SK-N-SH (cell line): ENCODE results near the gene COA6. TPM values are rescaled to one million over a fixed set of nuclear protein-coding genes. Genes with fewer than 3 reads are reported as not detected.

Experiments used
- CTCF ChIA-PET: fragments of 300-600, 350-600 bp; formaldehyde crosslinking; extraction: SDS; loops from one replicate; lab custom pipeline; 2021; lab: Yijun Ruan, JAX
- POLR2A ChIA-PET: fragments of 350-600 bp; sonication (Branson Sonifier 250); formaldehyde crosslinking; extraction: SDS; loops from one replicate; lab custom pipeline; 2020; ENCODE audit warnings: antibody characterized with exemption, inconsistent platforms; lab: Yijun Ruan, JAX
- DNase-seq: peaks from one replicate; pipeline ENCODE4 v3.0.0; 2012
- H2AFZ ChIP-seq: fragments of 200-600 bp; sonication (generic); 2 replicates; pipeline ENCODE4 v1.8.1; 2016; ENCODE audit warnings: antibody characterized with exemption, mild to moderate bottlenecking, low read depth
- H3F3A ChIP-seq: fragments of 200-600 bp; sonication (generic); replicated peaks from 2 replicates; pipeline ENCODE3; 2016; ENCODE audit warnings: antibody characterized with exemption, mild to moderate bottlenecking; ENCODE audit not compliant: insufficient read depth
- H3K27ac ChIP-seq, 2 experiments: fragments of 200-500 bp in 1 of 2; fragments of 200-600 bp in 1 of 2; sonication (Bioruptor generic) in 1 of 2; sonication (generic), shearing (Covaris generic) in 1 of 2; 2 replicates each; pipeline versions ENCODE4 v1.5.1 to v1.6.1; 2014 to 2016; ENCODE audit warnings: low read depth in 2 of 2, inconsistent platforms in 1 of 2, low read length in 1 of 2, mild to moderate bottlenecking in 1 of 2, mixed read lengths in 1 of 2
- H3K27me3 ChIP-seq: fragments of 200-600 bp; sonication (generic), shearing (Covaris generic); 2 replicates; pipeline ENCODE4 v1.6.1; 2016; ENCODE audit warnings: mixed run types; ENCODE audit not compliant: insufficient read depth
- H3K36me3 ChIP-seq, 2 experiments: fragments of 200-500 bp in 1 of 2; fragments of 200-600 bp in 1 of 2; sonication (Bioruptor generic) in 1 of 2; sonication (generic) in 1 of 2; replicated peaks in 1 of 2; 2 replicates each; pipeline versions ENCODE3 to v1.5.1; 2014 to 2016; ENCODE audit warnings: low read length in 1 of 2, mild to moderate bottlenecking in 1 of 2; ENCODE audit not compliant: insufficient read depth in 2 of 2, control insufficient read depth in 1 of 2
- H3K4me1 ChIP-seq, 2 experiments: fragments of 200-500 bp in 1 of 2; fragments of 200-600 bp in 1 of 2; sonication (Bioruptor generic) in 1 of 2; sonication (generic), shearing (Covaris generic) in 1 of 2; 2 replicates each; pipeline versions ENCODE4 v1.5.1 to v1.6.1; 2014 to 2016; ENCODE audit warnings: low read depth in 1 of 2, low read length in 1 of 2, mixed run types in 1 of 2; ENCODE audit not compliant: insufficient read depth in 2 of 2, control insufficient read depth in 1 of 2
- H3K4me2 ChIP-seq: fragments of 200-600 bp; sonication (generic), shearing (Covaris generic); 2 replicates; pipeline ENCODE4 v1.6.1; 2017; ENCODE audit warnings: mixed run types
- H3K4me3 ChIP-seq, 2 experiments: fragments of 200-500 bp in 1 of 2; fragments of 200-600 bp in 1 of 2; sonication (Bioruptor generic) in 1 of 2; sonication (generic), shearing (Covaris generic) in 1 of 2; 2 replicates each; pipeline versions ENCODE4 v1.5.1 to v1.8.1; 2014 to 2016; ENCODE audit warnings: low read depth in 2 of 2, inconsistent platforms in 1 of 2, low read length in 1 of 2, mild to moderate bottlenecking in 1 of 2, mixed read lengths in 1 of 2, moderate library complexity in 1 of 2
- H3K79me2 ChIP-seq: fragments of 200-600 bp; sonication (generic); 2 replicates; pipeline ENCODE4 v1.8.1; 2017; ENCODE audit warnings: mild to moderate bottlenecking; ENCODE audit not compliant: insufficient read depth
- H3K9ac ChIP-seq: fragments of 200-600 bp; sonication (generic); 2 replicates; pipeline ENCODE4 v1.6.1; 2017; ENCODE audit warnings: mixed run types
- H3K9me2 ChIP-seq: fragments of 200-600 bp; sonication (generic); 2 replicates; pipeline ENCODE4 v1.6.1; 2017; ENCODE audit warnings: mixed run types
- H3K9me3 ChIP-seq: fragments of 200-600 bp; sonication (generic); 2 replicates; pipeline ENCODE4 v1.6.1; 2017; ENCODE audit warnings: mixed run types, mild to moderate bottlenecking, moderate library complexity
- H4K20me1 ChIP-seq: fragments of 200-600 bp; sonication (generic); 2 replicates; pipeline ENCODE4 v1.6.1; 2017; ENCODE audit warnings: mild to moderate bottlenecking, mixed run types; ENCODE audit not compliant: insufficient read depth
- FOSL2 ChIP-seq: IDR thresholded peaks from 2 replicates; pipeline ENCODE4 v1.4.0; 2012; ENCODE audit warnings: low read depth, mild to moderate bottlenecking, moderate library complexity, borderline replicate concordance
- GATA2 ChIP-seq: sonication (generic); formaldehyde crosslinking; IDR thresholded peaks from 2 replicates; pipeline ENCODE4 v1.5.0; 2020; ENCODE audit warnings: mild to moderate bottlenecking, missing genetic modification reagents
- MEF2A ChIP-seq: IDR thresholded peaks from 2 replicates; pipeline ENCODE4 v1.4.0; 2012; ENCODE audit warnings: low read depth, borderline replicate concordance
- MXI1 ChIP-seq: IDR thresholded peaks from 2 replicates; pipeline ENCODE4 v1.6.1; 2012; ENCODE audit warnings: mild to moderate bottlenecking, low read depth, low read length, improper control_type of control experiment
- NFIC ChIP-seq: IDR thresholded peaks from 2 replicates; pipeline ENCODE4 v1.4.0; 2012; ENCODE audit warnings: borderline replicate concordance
- RAD21 ChIP-seq: IDR thresholded peaks from 2 replicates; pipeline ENCODE4 v1.6.1; 2012; ENCODE audit warnings: mild to moderate bottlenecking, low read length
- RCOR1 ChIP-seq: fragments of 150-350 bp; IDR thresholded peaks from 2 replicates; pipeline ENCODE4 v1.6.1; 2017; ENCODE audit warnings: antibody characterized with exemption, low read length
- SIN3A ChIP-seq: IDR thresholded peaks from 2 replicates; pipeline ENCODE4 v1.6.1; 2012; ENCODE audit warnings: low read depth, mild to moderate bottlenecking, low read length, moderate library complexity, borderline replicate concordance
- TAF1 ChIP-seq: IDR thresholded peaks from 2 replicates; pipeline ENCODE4 v1.6.1; 2012; ENCODE audit warnings: low read depth, mild to moderate bottlenecking, low read length, moderate library complexity, borderline replicate concordance
- TCF12 ChIP-seq: IDR thresholded peaks from 2 replicates; pipeline ENCODE4 v1.4.0; 2012
- YY1 ChIP-seq: IDR thresholded peaks from 2 replicates; pipeline ENCODE4 v1.4.0; 2012; ENCODE audit warnings: low read depth, mild to moderate bottlenecking
- WGBS: methylation state at CpG from one replicate; pipeline ENCODE4 v1.1.6; 2017; ENCODE audit warnings: low lambda C conversion rate; 5-methylcytosine and 5-hydroxymethylcytosine counted together
- polyA plus RNA-seq, 3 experiments: library from polyadenylated mRNA; depleted of rRNA; stranded (reverse); fragments of >200 nt; gene quantifications; 2 replicates each; pipeline ENCODE4 v1.2.3, GENCODE V29; 2012
- TF ChIP-seq, protein P1 (sequence below): IDR thresholded peaks from 2 replicates; pipeline ENCODE4; 2012
- TF ChIP-seq, protein P2 (sequence below): IDR thresholded peaks from 2 replicates; pipeline ENCODE4 v1.6.1; 2012; ENCODE audit warnings: mild to moderate bottlenecking, low read depth, low read length, moderate library complexity
- TF ChIP-seq, protein P3 (sequence below): IDR thresholded peaks from 2 replicates; pipeline ENCODE4 v1.4.0; 2012; ENCODE audit warnings: low read depth
- TF ChIP-seq, protein P4 (sequence below): IDR thresholded peaks from 2 replicates; pipeline ENCODE4 v1.4.0; 2012; ENCODE audit warnings: low read depth, borderline replicate concordance
- TF ChIP-seq, protein P5 (sequence below): fragments of 150-350 bp; IDR thresholded peaks from 2 replicates; pipeline ENCODE4 v1.6.1; 2016; ENCODE audit warnings: mild to moderate bottlenecking, low read depth, low read length

COA6 gene
- polyA plus RNA-seq, 1 of the 3 experiments (the other 2 are of a cell fraction), result 42.2 TPM

DNA sequence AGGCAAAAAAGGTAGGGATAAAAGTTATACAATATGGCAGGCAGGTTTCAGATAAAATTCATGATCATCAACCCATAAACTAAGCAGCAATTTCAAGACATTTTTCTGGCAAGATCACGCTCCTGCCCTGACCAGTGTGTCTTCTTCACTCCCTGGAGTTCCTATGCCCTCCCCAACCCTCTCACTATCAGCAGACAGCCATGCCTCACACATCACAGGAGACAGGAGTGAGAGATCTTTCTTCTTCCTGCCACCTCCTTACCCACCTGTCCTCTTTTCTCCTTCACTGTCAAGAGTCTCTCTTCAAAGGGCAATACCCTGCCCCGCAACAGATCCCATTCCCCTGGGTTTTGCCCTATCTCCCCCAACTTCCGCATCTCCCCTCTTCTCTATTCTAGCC, 28.4 kb downstream of the COA6 start:
- POLR2A ChIA-PET, result no interaction called here

DNA sequence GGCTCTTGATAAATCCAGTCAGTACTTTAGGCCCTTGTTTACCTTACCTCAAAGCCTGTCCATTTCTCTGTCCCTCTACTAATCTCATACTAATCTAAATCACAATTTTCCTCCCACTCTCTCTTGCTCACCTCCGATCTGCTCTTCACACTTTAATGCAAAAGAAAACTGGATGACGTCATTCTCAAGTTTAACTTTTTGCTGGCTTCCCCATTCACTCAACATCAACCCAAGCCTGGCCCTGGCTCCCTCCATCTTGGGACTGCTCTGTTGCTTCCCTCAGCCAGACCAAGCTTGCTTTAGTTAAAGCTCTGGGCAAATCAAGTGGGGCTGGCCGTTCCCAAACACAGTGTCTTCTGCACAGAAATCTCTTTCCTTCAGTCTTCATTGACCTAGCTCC, 29.7 kb downstream of the COA6 start:
- no peak overlapping the region for H3K27ac ChIP-seq
- POLR2A ChIA-PET, result no interaction called here
- H3K9me3 ChIP-seq, result no peaks in the 10 kb centered on the region
- TF ChIP-seq RAD21, result no peak
- no peak for TF ChIP-seq TAF1
- TF ChIP-seq GATA2, result no peak
- TF ChIP-seq MEF2A, result no peak
- TF ChIP-seq YY1, result no peak
- TF ChIP-seq NFIC, result no peak
- TF ChIP-seq MXI1, result no peak
- TF ChIP-seq, protein P1, sequence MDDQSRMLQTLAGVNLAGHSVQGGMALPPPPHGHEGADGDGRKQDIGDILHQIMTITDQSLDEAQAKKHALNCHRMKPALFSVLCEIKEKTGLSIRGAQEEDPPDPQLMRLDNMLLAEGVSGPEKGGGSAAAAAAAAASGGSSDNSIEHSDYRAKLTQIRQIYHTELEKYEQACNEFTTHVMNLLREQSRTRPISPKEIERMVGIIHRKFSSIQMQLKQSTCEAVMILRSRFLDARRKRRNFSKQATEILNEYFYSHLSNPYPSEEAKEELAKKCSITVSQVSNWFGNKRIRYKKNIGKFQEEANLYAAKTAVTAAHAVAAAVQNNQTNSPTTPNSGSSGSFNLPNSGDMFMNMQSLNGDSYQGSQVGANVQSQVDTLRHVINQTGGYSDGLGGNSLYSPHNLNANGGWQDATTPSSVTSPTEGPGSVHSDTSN, result no peak
- TF ChIP-seq TCF12, result no peak
- TF ChIP-seq, protein P2, sequence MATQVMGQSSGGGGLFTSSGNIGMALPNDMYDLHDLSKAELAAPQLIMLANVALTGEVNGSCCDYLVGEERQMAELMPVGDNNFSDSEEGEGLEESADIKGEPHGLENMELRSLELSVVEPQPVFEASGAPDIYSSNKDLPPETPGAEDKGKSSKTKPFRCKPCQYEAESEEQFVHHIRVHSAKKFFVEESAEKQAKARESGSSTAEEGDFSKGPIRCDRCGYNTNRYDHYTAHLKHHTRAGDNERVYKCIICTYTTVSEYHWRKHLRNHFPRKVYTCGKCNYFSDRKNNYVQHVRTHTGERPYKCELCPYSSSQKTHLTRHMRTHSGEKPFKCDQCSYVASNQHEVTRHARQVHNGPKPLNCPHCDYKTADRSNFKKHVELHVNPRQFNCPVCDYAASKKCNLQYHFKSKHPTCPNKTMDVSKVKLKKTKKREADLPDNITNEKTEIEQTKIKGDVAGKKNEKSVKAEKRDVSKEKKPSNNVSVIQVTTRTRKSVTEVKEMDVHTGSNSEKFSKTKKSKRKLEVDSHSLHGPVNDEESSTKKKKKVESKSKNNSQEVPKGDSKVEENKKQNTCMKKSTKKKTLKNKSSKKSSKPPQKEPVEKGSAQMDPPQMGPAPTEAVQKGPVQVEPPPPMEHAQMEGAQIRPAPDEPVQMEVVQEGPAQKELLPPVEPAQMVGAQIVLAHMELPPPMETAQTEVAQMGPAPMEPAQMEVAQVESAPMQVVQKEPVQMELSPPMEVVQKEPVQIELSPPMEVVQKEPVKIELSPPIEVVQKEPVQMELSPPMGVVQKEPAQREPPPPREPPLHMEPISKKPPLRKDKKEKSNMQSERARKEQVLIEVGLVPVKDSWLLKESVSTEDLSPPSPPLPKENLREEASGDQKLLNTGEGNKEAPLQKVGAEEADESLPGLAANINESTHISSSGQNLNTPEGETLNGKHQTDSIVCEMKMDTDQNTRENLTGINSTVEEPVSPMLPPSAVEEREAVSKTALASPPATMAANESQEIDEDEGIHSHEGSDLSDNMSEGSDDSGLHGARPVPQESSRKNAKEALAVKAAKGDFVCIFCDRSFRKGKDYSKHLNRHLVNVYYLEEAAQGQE, result no peak
- TF ChIP-seq FOSL2, result no peak
- TF ChIP-seq, protein P3, sequence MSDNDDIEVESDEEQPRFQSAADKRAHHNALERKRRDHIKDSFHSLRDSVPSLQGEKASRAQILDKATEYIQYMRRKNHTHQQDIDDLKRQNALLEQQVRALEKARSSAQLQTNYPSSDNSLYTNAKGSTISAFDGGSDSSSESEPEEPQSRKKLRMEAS, result no peak
- no peak for TF ChIP-seq SIN3A
- TF ChIP-seq, protein P4, sequence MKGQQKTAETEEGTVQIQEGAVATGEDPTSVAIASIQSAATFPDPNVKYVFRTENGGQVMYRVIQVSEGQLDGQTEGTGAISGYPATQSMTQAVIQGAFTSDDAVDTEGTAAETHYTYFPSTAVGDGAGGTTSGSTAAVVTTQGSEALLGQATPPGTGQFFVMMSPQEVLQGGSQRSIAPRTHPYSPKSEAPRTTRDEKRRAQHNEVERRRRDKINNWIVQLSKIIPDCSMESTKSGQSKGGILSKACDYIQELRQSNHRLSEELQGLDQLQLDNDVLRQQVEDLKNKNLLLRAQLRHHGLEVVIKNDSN, result no peak
- TF ChIP-seq RCOR1, result no peak
- TF ChIP-seq, protein P5, sequence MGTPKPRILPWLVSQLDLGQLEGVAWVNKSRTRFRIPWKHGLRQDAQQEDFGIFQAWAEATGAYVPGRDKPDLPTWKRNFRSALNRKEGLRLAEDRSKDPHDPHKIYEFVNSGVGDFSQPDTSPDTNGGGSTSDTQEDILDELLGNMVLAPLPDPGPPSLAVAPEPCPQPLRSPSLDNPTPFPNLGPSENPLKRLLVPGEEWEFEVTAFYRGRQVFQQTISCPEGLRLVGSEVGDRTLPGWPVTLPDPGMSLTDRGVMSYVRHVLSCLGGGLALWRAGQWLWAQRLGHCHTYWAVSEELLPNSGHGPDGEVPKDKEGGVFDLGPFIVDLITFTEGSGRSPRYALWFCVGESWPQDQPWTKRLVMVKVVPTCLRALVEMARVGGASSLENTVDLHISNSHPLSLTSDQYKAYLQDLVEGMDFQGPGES, result no peak
- CTCF ChIA-PET, result no interaction called here
- peaks cover 4 to 24% of the 10 kb centered on the region in 2 experiments for H3K36me3 ChIP-seq
- H3K9ac ChIP-seq, result no peak overlapping the region
- no peak overlapping the region for H3K4me2 ChIP-seq
- H3K27me3 ChIP-seq, result no peaks in the 10 kb centered on the region
- no peak for DNase-seq
- H3F3A ChIP-seq, result peaks cover 8% of the 10 kb centered on the region
- WGBS, result 98% methylated on average over 3 of the region's 3 CpGs
- H4K20me1 ChIP-seq, result no peaks in the 10 kb centered on the region
- H3K79me2 ChIP-seq, result no peaks in the 10 kb centered on the region
- H3K4me3 ChIP-seq, result no peak overlapping the region
- peaks cover 0 to 4% of the 10 kb centered on the region in 2 experiments; a peak in 3 of 4 replicates for H3K4me1 ChIP-seq
- no peak overlapping the region for H2AFZ ChIP-seq
- H3K9me2 ChIP-seq, result no peaks in the 10 kb centered on the region

More for the DNA sequence above, 28.4 kb downstream of the COA6 start:
- H3K9me3 ChIP-seq, result no peaks in the 10 kb centered on the region
- H4K20me1 ChIP-seq, result no peaks in the 10 kb centered on the region
- H3K4me1 ChIP-seq, result peaks cover 0 to 5% of the 10 kb centered on the region in 2 experiments; a peak in 3 of 4 replicates
- peaks cover 8% of the 10 kb centered on the region for H3F3A ChIP-seq
- H3K4me3 ChIP-seq, result no peak overlapping the region
- TF ChIP-seq RCOR1, result no peak
- TF ChIP-seq TCF12, result no peak
- H3K27me3 ChIP-seq, result no peaks in the 10 kb centered on the region
- no peak overlapping the region for H3K9ac ChIP-seq
- 96% methylated on average over 3 of the region's 3 CpGs for WGBS
- peaks cover 4 to 25% of the 10 kb centered on the region in 2 experiments for H3K36me3 ChIP-seq
- no peaks in the 10 kb centered on the region for H3K9me2 ChIP-seq
- no peak overlapping the region for H3K4me2 ChIP-seq
- no peak for DNase-seq
- CTCF ChIA-PET, result no interaction called here
- H2AFZ ChIP-seq, result no peak overlapping the region
- H3K27ac ChIP-seq, result no peak overlapping the region
- H3K79me2 ChIP-seq, result no peaks in the 10 kb centered on the region
